ENCODE data around the gene WDR70.

- TF ChIP-seq ZFP3 (CRISPR knock-in tag; IDR thresholded peaks at IDR 0.05) (no peak), ARNTL (CRISPR knock-in tag; IDR thresholded peaks at IDR 0.05; ENCODE audit: borderline replicate concordance, low read depth) (no peak), ZFP30 (CRISPR knock-in tag; IDR thresholded peaks at IDR 0.05) (no peak), TCF4 (CRISPR knock-in tag; IDR thresholded peaks at IDR 0.05; ENCODE audit: borderline replicate concordance) (no peak), GLIS3 (CRISPR knock-in tag; IDR thresholded peaks at IDR 0.05) (no peak), ZNF565 (CRISPR knock-in tag; conservative IDR thresholded peaks at IDR 0.05; ENCODE audit: low read depth) (no peak), TOX (CRISPR knock-in tag; IDR thresholded peaks at IDR 0.05; ENCODE audit: borderline replicate concordance) (no peak), BACH2 (CRISPR knock-in tag; IDR thresholded peaks at IDR 0.05; ENCODE audit: borderline replicate concordance) (no peak), TSHZ2 (CRISPR knock-in tag; IDR thresholded peaks at IDR 0.05) (no peak), RARB (CRISPR knock-in tag; IDR thresholded peaks at IDR 0.05) (no peak), SNAI2 (CRISPR knock-in tag; IDR thresholded peaks at IDR 0.05) (no peak)
- TF ChIP-seq, protein P1, sequence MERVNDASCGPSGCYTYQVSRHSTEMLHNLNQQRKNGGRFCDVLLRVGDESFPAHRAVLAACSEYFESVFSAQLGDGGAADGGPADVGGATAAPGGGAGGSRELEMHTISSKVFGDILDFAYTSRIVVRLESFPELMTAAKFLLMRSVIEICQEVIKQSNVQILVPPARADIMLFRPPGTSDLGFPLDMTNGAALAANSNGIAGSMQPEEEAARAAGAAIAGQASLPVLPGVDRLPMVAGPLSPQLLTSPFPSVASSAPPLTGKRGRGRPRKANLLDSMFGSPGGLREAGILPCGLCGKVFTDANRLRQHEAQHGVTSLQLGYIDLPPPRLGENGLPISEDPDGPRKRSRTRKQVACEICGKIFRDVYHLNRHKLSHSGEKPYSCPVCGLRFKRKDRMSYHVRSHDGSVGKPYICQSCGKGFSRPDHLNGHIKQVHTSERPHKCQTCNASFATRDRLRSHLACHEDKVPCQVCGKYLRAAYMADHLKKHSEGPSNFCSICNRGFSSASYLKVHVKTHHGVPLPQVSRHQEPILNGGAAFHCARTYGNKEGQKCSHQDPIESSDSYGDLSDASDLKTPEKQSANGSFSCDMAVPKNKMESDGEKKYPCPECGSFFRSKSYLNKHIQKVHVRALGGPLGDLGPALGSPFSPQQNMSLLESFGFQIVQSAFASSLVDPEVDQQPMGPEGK (CRISPR knock-in tag; IDR thresholded peaks at IDR 0.05; ENCODE audit: borderline replicate concordance): no peak
- TF ChIP-seq, protein P2, sequence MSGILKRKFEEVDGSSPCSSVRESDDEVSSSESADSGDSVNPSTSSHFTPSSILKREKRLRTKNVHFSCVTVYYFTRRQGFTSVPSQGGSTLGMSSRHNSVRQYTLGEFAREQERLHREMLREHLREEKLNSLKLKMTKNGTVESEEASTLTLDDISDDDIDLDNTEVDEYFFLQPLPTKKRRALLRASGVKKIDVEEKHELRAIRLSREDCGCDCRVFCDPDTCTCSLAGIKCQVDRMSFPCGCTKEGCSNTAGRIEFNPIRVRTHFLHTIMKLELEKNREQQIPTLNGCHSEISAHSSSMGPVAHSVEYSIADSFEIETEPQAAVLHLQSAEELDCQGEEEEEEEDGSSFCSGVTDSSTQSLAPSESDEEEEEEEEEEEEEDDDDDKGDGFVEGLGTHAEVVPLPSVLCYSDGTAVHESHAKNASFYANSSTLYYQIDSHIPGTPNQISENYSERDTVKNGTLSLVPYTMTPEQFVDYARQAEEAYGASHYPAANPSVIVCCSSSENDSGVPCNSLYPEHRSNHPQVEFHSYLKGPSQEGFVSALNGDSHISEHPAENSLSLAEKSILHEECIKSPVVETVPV (CRISPR knock-in tag; IDR thresholded peaks at IDR 0.05): no peak
- TF ChIP-seq, protein P3, sequence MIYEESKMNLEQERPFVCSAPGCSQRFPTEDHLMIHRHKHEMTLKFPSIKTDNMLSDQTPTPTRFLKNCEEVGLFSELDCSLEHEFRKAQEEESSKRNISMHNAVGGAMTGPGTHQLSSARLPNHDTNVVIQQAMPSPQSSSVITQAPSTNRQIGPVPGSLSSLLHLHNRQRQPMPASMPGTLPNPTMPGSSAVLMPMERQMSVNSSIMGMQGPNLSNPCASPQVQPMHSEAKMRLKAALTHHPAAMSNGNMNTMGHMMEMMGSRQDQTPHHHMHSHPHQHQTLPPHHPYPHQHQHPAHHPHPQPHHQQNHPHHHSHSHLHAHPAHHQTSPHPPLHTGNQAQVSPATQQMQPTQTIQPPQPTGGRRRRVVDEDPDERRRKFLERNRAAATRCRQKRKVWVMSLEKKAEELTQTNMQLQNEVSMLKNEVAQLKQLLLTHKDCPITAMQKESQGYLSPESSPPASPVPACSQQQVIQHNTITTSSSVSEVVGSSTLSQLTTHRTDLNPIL (CRISPR knock-in tag; IDR thresholded peaks at IDR 0.05; ENCODE audit: low read depth): no peak
Measured at GRCh38 chr5:37580106-37580505, 201.0 kb downstream of the WDR70 start.
